OCI-LY1 (cell line): ENCODE measurements around the gene RAPGEF1.

ENCODE experiments used
- EZH2 ChIP-seq: fragments of 200-600 bp; sonication (generic), shearing (Covaris generic); IDR thresholded peaks from 2 replicates; pipeline ENCODE4 v1.8.0; 2017; ENCODE audit warnings: borderline replicate concordance, mixed run types, mild to moderate bottlenecking, antibody characterized with exemption, low read length, moderate library complexity, mixed read lengths
- TF ChIP-seq, protein P1 (sequence below): fragments of 200-600 bp; sonication (generic), shearing (Covaris generic); IDR thresholded peaks from 2 replicates; pipeline ENCODE4 v1.5.1; 2017; ENCODE audit warnings: mild to moderate bottlenecking, antibody characterized with exemption, low read length, moderate library complexity, mixed read lengths

DNA sequence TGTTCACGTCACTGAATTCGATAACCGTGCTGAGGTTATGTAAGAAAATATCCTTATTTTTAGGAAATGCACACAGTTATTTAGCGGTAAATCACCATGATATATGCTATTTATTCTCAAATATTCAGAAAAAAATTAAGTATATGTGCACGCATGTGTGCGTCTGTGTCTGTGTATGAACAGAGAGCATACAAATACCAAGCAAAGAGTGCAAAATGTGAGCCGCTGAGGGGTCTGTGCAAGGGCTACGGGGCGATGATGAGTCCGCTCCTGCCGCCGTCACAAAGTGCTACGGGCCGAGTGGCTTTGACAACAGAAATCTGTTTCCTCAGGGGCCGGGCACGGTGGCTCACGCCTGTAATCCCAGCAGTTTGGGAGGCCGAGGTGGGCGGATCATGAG, 201.9 kb downstream of the RAPGEF1 start:
- TF ChIP-seq, protein P1, sequence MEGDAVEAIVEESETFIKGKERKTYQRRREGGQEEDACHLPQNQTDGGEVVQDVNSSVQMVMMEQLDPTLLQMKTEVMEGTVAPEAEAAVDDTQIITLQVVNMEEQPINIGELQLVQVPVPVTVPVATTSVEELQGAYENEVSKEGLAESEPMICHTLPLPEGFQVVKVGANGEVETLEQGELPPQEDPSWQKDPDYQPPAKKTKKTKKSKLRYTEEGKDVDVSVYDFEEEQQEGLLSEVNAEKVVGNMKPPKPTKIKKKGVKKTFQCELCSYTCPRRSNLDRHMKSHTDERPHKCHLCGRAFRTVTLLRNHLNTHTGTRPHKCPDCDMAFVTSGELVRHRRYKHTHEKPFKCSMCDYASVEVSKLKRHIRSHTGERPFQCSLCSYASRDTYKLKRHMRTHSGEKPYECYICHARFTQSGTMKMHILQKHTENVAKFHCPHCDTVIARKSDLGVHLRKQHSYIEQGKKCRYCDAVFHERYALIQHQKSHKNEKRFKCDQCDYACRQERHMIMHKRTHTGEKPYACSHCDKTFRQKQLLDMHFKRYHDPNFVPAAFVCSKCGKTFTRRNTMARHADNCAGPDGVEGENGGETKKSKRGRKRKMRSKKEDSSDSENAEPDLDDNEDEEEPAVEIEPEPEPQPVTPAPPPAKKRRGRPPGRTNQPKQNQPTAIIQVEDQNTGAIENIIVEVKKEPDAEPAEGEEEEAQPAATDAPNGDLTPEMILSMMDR, result no peak
- no peak for TF ChIP-seq EZH2
